ENCODE measurements around the gene POGZ. TPM values are rescaled to one million over a fixed set of nuclear protein-coding genes. Genes with fewer than 3 reads are reported as not detected.
"Not testable (repeated sequence)": the region's sequence is repeated elsewhere in the genome, so short reads cannot be mapped to it uniquely, and the experiment has no call there.

The POGZ gene
- total RNA-seq, 2 donors from 2014 or later = 34.5 to 126 TPM

- Histone ChIP-seq H3K27me3 (replicated peaks; ENCODE audit: insufficient read depth) (no peaks in the 10 kb centered on the region), H3K4me1 (replicated peaks) (peaks cover 7% of the 10 kb centered on the region), H3K9me3 (no peaks in the 10 kb centered on the region), H3K36me3 (peaks cover 6 to 7% of the 10 kb centered on the region in 2 donors), H3K4me3 (peak within 1 kb of the TSS; percentile 94 to 96), H3K27ac (peak within 1 kb of the TSS; percentile 84 to 85)
- intact Hi-C loops (cut with DNase I) = loop anchor here (1.0 to 5.0 kb wide), 4 partner anchors 31 to 117 kb away; partner anchors contain the start of genes RFX5 and ZNF687
- TF ChIP-seq CTCF (IDR thresholded peaks at IDR 0.05) (peak in 3 of 4 experiments; percentile 41 to 63 (median 56)), POLR2AphosphoS5 (IDR thresholded peaks at IDR 0.05) (peak; percentile 100), POLR2A (IDR thresholded peaks at IDR 0.05) (peak; percentile 59)
- WGBS = under 1% methylated on average over 63 of the region's 63 CpGs
- DNase-seq (ENCODE audit: low spot score) = peak; percentile 91
These were observed 59.7 kb downstream of the POGZ start, which contains the start of gene PSMB4 for GRCh38 chr1:151399324-151400171. TSS of gene PSMB4 (plus strand) at chr1:151399573. CDS start at chr1:151399588, 15 bp downstream.

- intact Hi-C loops (cut with DNase I) = loop anchor here (5.0 kb wide), 1 partner anchor 89 kb away; no protein-coding TSS in a partner anchor
These were observed 63.0 kb downstream of the POGZ start for GRCh38 chr1:151396265-151396664.

GRCh38 chr1:151393583-151393982, 65.7 kb downstream of the POGZ start:
- TF ChIP-seq POLR2AphosphoS5 (IDR thresholded peaks at IDR 0.05) = no peak
- TF ChIP-seq POLR2A (IDR thresholded peaks at IDR 0.05) = no peak
- no peak for TF ChIP-seq CTCF (IDR thresholded peaks at IDR 0.05)
- no peaks in the 10 kb centered on the region for H3K36me3 ChIP-seq
- no peaks in the 10 kb centered on the region for H3K4me1 ChIP-seq (replicated peaks)
- DNase-seq (ENCODE audit: low spot score) = no peak
- H3K4me3 ChIP-seq = no peak overlapping the region
- intact Hi-C loops (cut with DNase I) = no loop called here
- no peaks in the 10 kb centered on the region for H3K9me3 ChIP-seq
- H3K27me3 ChIP-seq (replicated peaks; ENCODE audit: insufficient read depth) = no peaks in the 10 kb centered on the region
- H3K27ac ChIP-seq = no peak overlapping the region

More at GRCh38 chr1:151396265-151396664, 63.0 kb downstream of the POGZ start:
- H3K36me3 ChIP-seq; H3K9me3 ChIP-seq; H3K27me3 ChIP-seq (replicated peaks; ENCODE audit: insufficient read depth); H3K4me3 ChIP-seq; H3K27ac ChIP-seq; H3K4me1 ChIP-seq (replicated peaks); DNase-seq (ENCODE audit: low spot score): not testable (repeated sequence)
- 80% methylated on average over 5 of the region's 5 CpGs for WGBS

- no peak for DNase-seq (ENCODE audit: low spot score)
- Histone ChIP-seq H3K27me3 (replicated peaks; ENCODE audit: insufficient read depth) (no peaks in the 10 kb centered on the region), H3K27ac (no peak overlapping the region), H3K36me3 (no peaks in the 10 kb centered on the region), H3K9me3 (no peaks in the 10 kb centered on the region), H3K4me3 (no peak overlapping the region), H3K4me1 (replicated peaks) (no peaks in the 10 kb centered on the region)
- WGBS = 57% methylated on average over 3 of the region's 3 CpGs
- intact Hi-C loops (cut with DNase I) = no loop called here
- TF ChIP-seq POLR2AphosphoS5 (IDR thresholded peaks at IDR 0.05) (peak; percentile 15), POLR2A (IDR thresholded peaks at IDR 0.05) (no peak)
These were observed 68.2 kb downstream of the POGZ start for GRCh38 chr1:151391079-151391563.

- H3K27ac ChIP-seq; H3K27me3 ChIP-seq (replicated peaks; ENCODE audit: insufficient read depth); H3K36me3 ChIP-seq; intact Hi-C loops (cut with DNase I); H3K4me1 ChIP-seq (replicated peaks); DNase-seq (ENCODE audit: low spot score); H3K9me3 ChIP-seq; H3K4me3 ChIP-seq: not testable (repeated sequence)
- WGBS = 88% methylated on average over 22 of the region's 22 CpGs
These were observed 68.8 kb downstream of the POGZ start for GRCh38 chr1:151390221-151391078.

- 100% methylated on average over 2 of the region's 2 CpGs for WGBS
These were observed 73.3 kb downstream of the POGZ start for GRCh38 chr1:151386002-151386401.

More at GRCh38 chr1:151386002-151386401, 73.3 kb downstream of the POGZ start:
- Histone ChIP-seq H3K36me3 (no peaks in the 10 kb centered on the region), H3K4me3 (no peak overlapping the region), H3K27me3 (replicated peaks; ENCODE audit: insufficient read depth) (no peaks in the 10 kb centered on the region), H3K27ac (no peak overlapping the region), H3K4me1 (replicated peaks) (no peaks in the 10 kb centered on the region), H3K9me3 (no peaks in the 10 kb centered on the region)
- intact Hi-C loops (cut with DNase I) = no loop called here
- TF ChIP-seq CTCF (IDR thresholded peaks at IDR 0.05) (no peak), POLR2AphosphoS5 (IDR thresholded peaks at IDR 0.05) (no peak), POLR2A (IDR thresholded peaks at IDR 0.05) (no peak)
- no peak for DNase-seq (ENCODE audit: low spot score)

Data from prostate gland (tissue), 2 donors.